ENCODE measurements around the gene ERI3.

The ERI3 gene

GRCh38 chr1:44281962-44282703, 72.9 kb downstream of the ERI3 start:
- Mint-ChIP-seq H3K4me3 (no peak overlapping the region), H3K27me3 (no peaks in the 10 kb centered on the region), H3K9me3 (no peaks in the 10 kb centered on the region), H3K4me1 (ENCODE audit: low read depth in 2 of 2) (peaks cover 4 to 5% of the 10 kb centered on the region in 2 donors), H3K36me3 (ENCODE audit: insufficient read depth) (peaks cover 15% of the 10 kb centered on the region), H3K27ac (peak overlapping the region in 1 of 2 donors; percentile 27)
- DNase-seq (no peak), ATAC-seq (replicated peaks) (no peak)

- H3K36me3 Mint-ChIP-seq (ENCODE audit: insufficient read depth) = no peaks in the 10 kb centered on the region
- H3K4me1 Mint-ChIP-seq (ENCODE audit: low read depth in 2 of 2) = peaks cover 0 to 5% of the 10 kb centered on the region in 2 donors
- ATAC-seq (replicated peaks) (no peak), DNase-seq (no peak)
- H3K27me3 Mint-ChIP-seq = no peaks in the 10 kb centered on the region
- H3K4me3 Mint-ChIP-seq = no peak overlapping the region
- no peak overlapping the region for H3K27ac Mint-ChIP-seq
- H3K9me3 Mint-ChIP-seq = no peaks in the 10 kb centered on the region
Observed at GRCh38 chr1:44276901-44277300, 78.2 kb downstream of the ERI3 start.

- DNase-seq (no peak), ATAC-seq (replicated peaks) (no peak)
- Mint-ChIP-seq H3K27ac (no peak overlapping the region), H3K27me3 (no peaks in the 10 kb centered on the region), H3K4me3 (no peak overlapping the region), H3K4me1 (ENCODE audit: low read depth in 2 of 2) (peaks cover 0 to 9% of the 10 kb centered on the region in 2 donors), H3K9me3 (no peaks in the 10 kb centered on the region), H3K36me3 (ENCODE audit: insufficient read depth) (no peaks in the 10 kb centered on the region)
Observed at GRCh38 chr1:44275991-44276405, 79.1 kb downstream of the ERI3 start.

- DNase-seq (no peak), ATAC-seq (replicated peaks) (no peak)
- no peak overlapping the region for H3K27ac Mint-ChIP-seq
- H3K36me3 Mint-ChIP-seq (ENCODE audit: insufficient read depth) = no peaks in the 10 kb centered on the region
- no peaks in the 10 kb centered on the region for H3K9me3 Mint-ChIP-seq
- H3K27me3 Mint-ChIP-seq = no peaks in the 10 kb centered on the region
- H3K4me3 Mint-ChIP-seq = no peak overlapping the region
- H3K4me1 Mint-ChIP-seq (ENCODE audit: low read depth in 2 of 2) = peaks cover under 1 to 6% of the 10 kb centered on the region in 2 donors
Observed at GRCh38 chr1:44275296-44275962, 79.6 kb downstream of the ERI3 start.

GRCh38 chr1:44273560-44274350, 81.3 kb downstream of the ERI3 start:
- ATAC-seq (replicated peaks) (no peak), DNase-seq (no peak)
- H3K27ac Mint-ChIP-seq = no peak overlapping the region
- no peaks in the 10 kb centered on the region for H3K27me3 Mint-ChIP-seq
- no peaks in the 10 kb centered on the region for H3K9me3 Mint-ChIP-seq
- no peak overlapping the region for H3K4me3 Mint-ChIP-seq
- H3K36me3 Mint-ChIP-seq (ENCODE audit: insufficient read depth) = no peaks in the 10 kb centered on the region
- H3K4me1 Mint-ChIP-seq (ENCODE audit: low read depth in 2 of 2) = peaks cover 2 to 6% of the 10 kb centered on the region in 2 donors

GRCh38 chr1:44272992-44273391, 82.1 kb downstream of the ERI3 start:
- H3K9me3 Mint-ChIP-seq = no peaks in the 10 kb centered on the region
- H3K27me3 Mint-ChIP-seq = no peaks in the 10 kb centered on the region
- H3K4me1 Mint-ChIP-seq (ENCODE audit: low read depth in 2 of 2) = peaks cover 2 to 6% of the 10 kb centered on the region in 2 donors
- DNase-seq (no peak), ATAC-seq (replicated peaks) (no peak)
- H3K27ac Mint-ChIP-seq = no peak overlapping the region
- no peak overlapping the region for H3K4me3 Mint-ChIP-seq
- H3K36me3 Mint-ChIP-seq (ENCODE audit: insufficient read depth) = no peaks in the 10 kb centered on the region

- Mint-ChIP-seq H3K36me3 (ENCODE audit: insufficient read depth) (no peaks in the 10 kb centered on the region), H3K9me3 (no peaks in the 10 kb centered on the region), H3K4me1 (ENCODE audit: low read depth in 2 of 2) (peaks cover 5 to 6% of the 10 kb centered on the region in 2 donors), H3K4me3 (no peak overlapping the region), H3K27ac (no peak overlapping the region), H3K27me3 (no peaks in the 10 kb centered on the region)
- ATAC-seq (replicated peaks) = no peak
- no peak for DNase-seq
Observed at GRCh38 chr1:44271646-44272045, 83.4 kb downstream of the ERI3 start.

- no peak for DNase-seq
- Mint-ChIP-seq H3K4me3 (no peak overlapping the region), H3K27ac (no peak overlapping the region), H3K9me3 (no peaks in the 10 kb centered on the region), H3K36me3 (ENCODE audit: insufficient read depth) (no peaks in the 10 kb centered on the region), H3K4me1 (ENCODE audit: low read depth in 2 of 2) (peaks cover 5 to 6% of the 10 kb centered on the region in 2 donors), H3K27me3 (no peaks in the 10 kb centered on the region)
- no peak for ATAC-seq (replicated peaks)
Observed at GRCh38 chr1:44270686-44271628, 84.1 kb downstream of the ERI3 start.

GRCh38 chr1:44268054-44268453, 87.0 kb downstream of the ERI3 start:
- DNase-seq = no peak
- Mint-ChIP-seq H3K9me3 (no peaks in the 10 kb centered on the region), H3K27me3 (no peaks in the 10 kb centered on the region), H3K4me3 (no peak overlapping the region), H3K4me1 (ENCODE audit: low read depth in 2 of 2) (peaks cover 6% of the 10 kb centered on the region in 2 donors), H3K36me3 (ENCODE audit: insufficient read depth) (no peaks in the 10 kb centered on the region), H3K27ac (no peak overlapping the region)
- ATAC-seq (replicated peaks) = no peak

GRCh38 chr1:44267438-44267837, 87.6 kb downstream of the ERI3 start:
- H3K36me3 Mint-ChIP-seq (ENCODE audit: insufficient read depth) = peaks cover under 1% of the 10 kb centered on the region
- no peaks in the 10 kb centered on the region for H3K27me3 Mint-ChIP-seq
- peaks cover 6% of the 10 kb centered on the region in 2 donors for H3K4me1 Mint-ChIP-seq (ENCODE audit: low read depth in 2 of 2)
- no peak overlapping the region for H3K4me3 Mint-ChIP-seq
- ATAC-seq (replicated peaks) (no peak), DNase-seq (no peak)
- no peaks in the 10 kb centered on the region for H3K9me3 Mint-ChIP-seq
- no peak overlapping the region for H3K27ac Mint-ChIP-seq

- Mint-ChIP-seq H3K4me3 (no peak overlapping the region), H3K4me1 (ENCODE audit: low read depth in 2 of 2) (peaks cover 6 to 8% of the 10 kb centered on the region in 2 donors), H3K27me3 (no peaks in the 10 kb centered on the region), H3K27ac (no peak overlapping the region), H3K9me3 (no peaks in the 10 kb centered on the region), H3K36me3 (ENCODE audit: insufficient read depth) (peaks cover 3% of the 10 kb centered on the region)
- ATAC-seq (replicated peaks) (no peak), DNase-seq (no peak)
Observed at GRCh38 chr1:44266400-44267344, 88.4 kb downstream of the ERI3 start.
